K562 (cell line): ENCODE data around the gene MYL9. TPM values are rescaled to one million over a fixed set of nuclear protein-coding genes. Genes with fewer than 3 reads are reported as not detected.

ENCODE experiments used
- ATAC-seq: fragments of 200-7000 bp; cut with Tn5 transposase; 3 replicates; pipeline ENCODE4 v1.9.1; 2020; ENCODE audit warnings: moderate library complexity
- BruUV-seq: library from RNA; stranded (reverse); fragments of 400-500 nt; replicated peaks from 2 replicates; lab custom pipeline; 2021; lab: Mats Ljungman, UMichigan
- CTCF ChIA-PET: fragments of 300-600 bp; formaldehyde crosslinking; extraction: SDS; loops from one replicate; lab custom pipeline; 2021; ENCODE audit warnings: low intra/inter-chr PET ratio; lab: Yijun Ruan, JAX
- POLR2A ChIA-PET: fragments of 300-600, 350-650 bp; sonication (Branson Sonifier 250); formaldehyde crosslinking; extraction: SDS; loops from one replicate; lab custom pipeline; 2021; ENCODE audit warnings: antibody characterized with exemption, inconsistent platforms; lab: Yijun Ruan, JAX
- DNase-seq, 4 experiments: peaks; one replicate each; pipeline versions ENCODE4 v3.0.0 to v3.0.0-alpha.2; 2011 to 2018; ENCODE audit warnings: low spot score in 3 of 4, mixed read lengths in 3 of 4; ENCODE audit errors: extremely low read depth in 1 of 4
- FAIRE-seq: peaks from 2 replicates; lab custom pipeline; 2011; peaks lifted over from hg19 to GRCh38; lab: Jason Lieb, UNC
- H2AFZ ChIP-seq: 2 replicates; pipeline ENCODE4 v1.6.0; 2011; ENCODE audit warnings: low read depth, low read length, control low read depth, inconsistent platforms
- H3K27ac ChIP-seq: fragments of 200-600 bp; 3 replicates; pipeline ENCODE4 v1.8.0; 2011; ENCODE audit warnings: low read depth, mild to moderate bottlenecking, control low read depth, inconsistent platforms, low read length, moderate library complexity, mixed read lengths; ENCODE audit errors: extremely low read depth
- H3K27me3 ChIP-seq, 2 experiments: fragments of 300-600 bp in 1 of 2; 2 replicates in 1 of 2; 3 replicates in 1 of 2; pipeline versions ENCODE4 v1.6.0 to v1.8.0; 2011; ENCODE audit warnings: inconsistent platforms in 2 of 2, low read length in 2 of 2, mild to moderate bottlenecking in 1 of 2, mixed read lengths in 1 of 2, moderate library complexity in 1 of 2; ENCODE audit not compliant: control insufficient read depth in 2 of 2, insufficient read depth in 2 of 2
- H3K36me3 ChIP-seq: fragments of 300-600 bp; 3 replicates; pipeline ENCODE4 v1.8.0; 2011; ENCODE audit warnings: mild to moderate bottlenecking, low read length, inconsistent platforms; ENCODE audit not compliant: control insufficient read depth, insufficient read depth
- H3K4me1 ChIP-seq, 2 experiments: fragments of 200-600 bp in 1 of 2; replicated peaks in 1 of 2; 2 replicates in 1 of 2; 3 replicates in 1 of 2; pipeline versions ENCODE4 v1.5.1 to v1.8.0; 2011; ENCODE audit warnings: inconsistent platforms in 2 of 2, low read length in 2 of 2, mild to moderate bottlenecking in 1 of 2, mixed read lengths in 1 of 2, moderate library complexity in 1 of 2; ENCODE audit not compliant: control insufficient read depth in 2 of 2, insufficient read depth in 2 of 2
- H3K4me2 ChIP-seq: 2 replicates; pipeline ENCODE4 v1.6.1; 2011; ENCODE audit warnings: low read length, control low read depth, inconsistent platforms, mixed read lengths; ENCODE audit not compliant: insufficient read depth
- H3K4me3 ChIP-seq: fragments of 200-600 bp; sonication (generic), shearing (Covaris generic); 2 replicates; pipeline ENCODE4 v1.5.1; 2016; ENCODE audit warnings: control low read depth, inconsistent platforms
- H3K79me2 ChIP-seq: fragments of 200-600 bp; 3 replicates; pipeline ENCODE4 v1.8.0; 2011; ENCODE audit warnings: low read length, inconsistent platforms; ENCODE audit not compliant: control insufficient read depth, insufficient read depth
- H3K9ac ChIP-seq, 2 experiments: 2 replicates each; pipeline versions ENCODE4 v1.6.0 to v1.6.1; 2011; ENCODE audit warnings: low read depth in 2 of 2, low read length in 2 of 2, control low read depth in 1 of 2, inconsistent platforms in 1 of 2, mild to moderate bottlenecking in 1 of 2, mixed read lengths in 1 of 2; ENCODE audit not compliant: insufficient read depth in 1 of 2
- H3K9me1 ChIP-seq: one replicate; pipeline ENCODE4 v1.6.0; 2011; ENCODE audit warnings: inconsistent platforms, mild to moderate bottlenecking, low read length, moderate library complexity; ENCODE audit not compliant: control insufficient read depth, insufficient read depth
- H3K9me3 ChIP-seq: replicated peaks from 2 replicates; pipeline ENCODE4 v1.5.1; 2011; ENCODE audit warnings: low read depth, low read length, inconsistent platforms; ENCODE audit not compliant: control insufficient read depth, insufficient read depth
- H4K20me1 ChIP-seq: replicated peaks from 2 replicates; pipeline ENCODE4 v1.6.1; 2011; ENCODE audit warnings: low read length, inconsistent platforms, mixed read lengths; ENCODE audit not compliant: control insufficient read depth, insufficient read depth
- CBFA2T2 ChIP-seq: fragments of 450-650 bp; conservative IDR thresholded peaks from 2 replicates; pipeline ENCODE4 v1.6.1; 2017; ENCODE audit warnings: mild to moderate bottlenecking
- CHCHD3 ChIP-seq: fragments of 250-450 bp; sonication (Bioruptor Pico); IDR thresholded peaks from 2 replicates; pipeline ENCODE4 v2.1.2; 2022; ENCODE audit warnings: mild to moderate bottlenecking
- CREB5 ChIP-seq: fragments of 250-450 bp; sonication (Bioruptor Pico); IDR thresholded peaks from 2 replicates; pipeline ENCODE4 v1.5.0; 2020; ENCODE audit warnings: mild to moderate bottlenecking
- HMBOX1 ChIP-seq: sonication (generic); IDR thresholded peaks from 2 replicates; pipeline ENCODE4 v1.6.1; 2016
- HMGXB4 ChIP-seq: sonication (generic); formaldehyde crosslinking; IDR thresholded peaks from 2 replicates; pipeline ENCODE4 v1.8.1; 2023; ENCODE audit warnings: mild to moderate bottlenecking, missing genetic modification reagents
- KDM1A ChIP-seq, 2 experiments: fragments of 450-650 bp; IDR thresholded peaks; 2 replicates each; pipeline ENCODE4 v1.6.1; 2016; ENCODE audit warnings: mild to moderate bottlenecking in 2 of 2
- LCOR ChIP-seq: sonication (generic); formaldehyde crosslinking; IDR thresholded peaks from 2 replicates; pipeline ENCODE4 v1.8.0; 2022; ENCODE audit warnings: mild to moderate bottlenecking, missing genetic modification reagents
- NCOA6 ChIP-seq: fragments of 450-650 bp; IDR thresholded peaks from 2 replicates; pipeline ENCODE4 v1.6.1; 2017; ENCODE audit warnings: mild to moderate bottlenecking
- SPI1 ChIP-seq: IDR thresholded peaks from 2 replicates; pipeline ENCODE4 v1.6.1; 2011; ENCODE audit warnings: low read depth, low read length, control low read depth, borderline replicate concordance
- ZNF518B ChIP-seq: fragments of 250-450 bp; sonication (Bioruptor Pico); IDR thresholded peaks from 2 replicates; pipeline ENCODE4 v1.5.0; 2021; ENCODE audit warnings: mild to moderate bottlenecking, moderate library complexity
- WGBS: fragments of 100-300 bp; shearing (Covaris generic); methylation state at CpG from one replicate; pipeline ENCODE4 v1.1.6; 2016; ENCODE audit warnings: low coverage, mixed read lengths; ENCODE audit not compliant: insufficient coverage; ENCODE audit errors: missing lambda C conversion rate; 5-methylcytosine and 5-hydroxymethylcytosine counted together
- in situ Hi-C: fragments of 300-500 bp; cut with MboI; formaldehyde crosslinking; loops from 4 replicates; pipeline ENCODE4 v1.15.0; 2018; ENCODE audit warnings: inconsistent platforms, mixed read lengths
- intact Hi-C: fragments of 100-400 bp; cut with micrococcal nuclease; formaldehyde crosslinking; loops from 2 replicates; pipeline ENCODE4 v1.14.2; 2022
- polyA plus RNA-seq, 8 experiments: library from polyadenylated mRNA; depleted of rRNA in 4 of 8; stranded (reverse) in 5 of 8; unstranded in 3 of 8; fragments of >200 nt; fragmentation: Nextera tagmentation in 2 of 8; fragmentation: Illumina TruSeq in 1 of 8; extraction: Ambion mirVana in 2 of 8; extraction: Trizol in 1 of 8; gene quantifications; 2 replicates each; pipeline versions ENCODE4 v1.2.1 to v1.2.3, GENCODE V29; 2011 to 2014; ENCODE audit warnings: inconsistent platforms in 1 of 8, missing spikeins in 1 of 8
- total RNA-seq, 7 experiments: library from RNA; depleted of rRNA in 6 of 7; stranded (reverse); fragments of >200 nt in 6 of 7; fragmentation: Illumina TruSeq in 2 of 7; extraction: Trizol in 2 of 7; gene quantifications; 2 replicates each; pipeline versions ENCODE4 v1.2.1 to v1.2.3, GENCODE V29; 2011 to 2021; ENCODE audit warnings: low replicate concordance in 1 of 7

MYL9 gene
- total and polyA plus RNA-seq, 9 of the 15 experiments (the other 6 are each of a cell fraction or from before 2014, with no cell fraction given), result 0.11 to 3.2 (median 0.81) TPM; not detected in 1

- TF ChIP-seq CREB5 (CRISPR knock-in tag) (no peak), HMGXB4 (CRISPR knock-in tag) (no peak)
Measured at GRCh38 chr20:36584018-36584481, 42.7 kb downstream of the MYL9 start (continued).

GRCh38 chr20:36585410-36586125 is 44.2 kb downstream of the MYL9 start:
- no peaks in the 10 kb centered on the region for H3K9me3 ChIP-seq
- H3K4me1 ChIP-seq, result no peaks in the 10 kb centered on the region; a peak in 1 of 5 replicates
- H3K4me3 ChIP-seq, result no peak overlapping the region
- H3K9me1 ChIP-seq, result no peaks in the 10 kb centered on the region
- no peak overlapping the region for H3K27ac ChIP-seq
- TF ChIP-seq HMBOX1 (peak; percentile 25; the same call in 1 of the 2 replicates), CBFA2T2 (no peak), LCOR (no peak), ZNF518B (no peak), CHCHD3 (CRISPR knock-in tag) (no peak), SPI1 (no peak), NCOA6 (no peak), KDM1A (IDR thresholded peaks at IDR 0.05) (no peak)
- H3K27me3 ChIP-seq, result no peaks in the 10 kb centered on the region
- peak overlapping the region in 1 of 2 experiments; percentile 40; a peak in 1 of 4 replicates for H3K9ac ChIP-seq
- BruUV-seq, result no TSS peak
- ChIA-PET POLR2A (interaction anchor here (0.5 to 1.3 kb wide), 5 partner anchors 11 to 38 kb away, joined by 3 to 5 read pairs (median 3); no protein-coding TSS in a partner anchor), CTCF (no interaction called here)
- H3K36me3 ChIP-seq, result peaks cover 20% of the 10 kb centered on the region; the same call in 2 of the 3 replicates
- 70% methylated on average over 7 of the region's 8 CpGs for WGBS
- no peak; the same call in 2 of the 3 replicates for ATAC-seq
- in situ Hi-C loops, result no loop called here
- intact Hi-C loops, result no loop called here
- no peak for FAIRE-seq
- H2AFZ ChIP-seq, result no peak overlapping the region
- H4K20me1 ChIP-seq, result peaks cover 5% of the 10 kb centered on the region
- peak in 1 of 4 experiments; percentile 7 for DNase-seq
- H3K79me2 ChIP-seq, result no peaks in the 10 kb centered on the region
- H3K4me2 ChIP-seq, result no peak overlapping the region
